ENCODE results near the gene PHACTR3. TPM values are rescaled to one million over a fixed set of nuclear protein-coding genes. Genes with fewer than 3 reads are reported as not detected.

PHACTR3 gene
- total RNA-seq, 1 experiment from 2014 or later: 0.10 TPM

DNA sequence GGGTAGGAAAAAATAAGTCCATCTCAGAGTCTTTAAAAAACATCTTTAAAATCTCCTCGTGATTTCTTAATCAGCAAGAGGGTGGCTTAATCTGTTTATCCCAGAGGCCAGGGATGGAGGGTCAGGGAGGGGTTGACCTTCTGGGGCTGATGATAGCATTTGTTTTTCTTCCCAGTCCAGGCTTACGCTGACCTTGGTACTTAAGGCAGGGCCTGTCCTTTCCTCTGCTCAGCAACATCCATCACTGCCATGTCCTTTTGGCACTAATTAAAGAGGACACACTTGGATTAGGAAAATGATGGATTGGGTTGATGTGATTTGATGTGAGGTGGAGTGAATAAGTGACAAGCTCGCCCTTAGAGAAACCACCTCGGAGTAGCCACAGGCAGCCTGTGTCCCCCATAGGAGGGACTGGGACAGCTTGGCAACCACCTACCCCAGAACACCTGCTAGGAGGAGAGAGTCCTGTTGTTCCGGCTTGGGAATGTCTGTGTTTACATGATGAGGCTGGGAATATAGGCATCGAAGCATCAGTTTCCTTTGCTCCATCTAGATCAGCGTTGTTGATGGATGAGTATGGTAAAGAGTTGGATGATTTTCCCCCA, 44.2 kb downstream of the PHACTR3 start:
- Histone ChIP-seq H3K4me1 (ENCODE audit: control insufficient read depth, insufficient read depth, low read length) (no peaks in the 10 kb centered on the region), H3K27me3 (ENCODE audit: control insufficient read depth, insufficient read depth, low read length) (0 out of 2 replicates have a peak, but pooled peaks cover 3% of the 10 kb centered on the region), H3K9me3 (ENCODE audit: control insufficient read depth, insufficient read depth, low read depth, low read length) (no peaks in the 10 kb centered on the region), H3K4me3 (ENCODE audit: low read depth in 2 of 2, low read length in 2 of 2) (no peak overlapping the region), H3K27ac (ENCODE audit: low read length) (no peak overlapping the region), H3K36me3 (ENCODE audit: control insufficient read depth, insufficient read depth, low read length) (no peaks in the 10 kb centered on the region)
- ChIA-PET CTCF (no interaction called here), POLR2A (no interaction called here)
- BruUV-seq (replicated peaks): no TSS peak
- no peak for DNase-seq (ENCODE audit: low read depth, low spot score)
- intact Hi-C loops (cut with micrococcal nuclease; ENCODE audit: unreplicated experiment) (no loop called here), in situ Hi-C loops (cut with HindIII; ENCODE audit: low pct_unique_long_range_greater_than_20kb, low sequenced_read_pairs) (no loop called here)
- TF ChIP-seq, protein P1, sequence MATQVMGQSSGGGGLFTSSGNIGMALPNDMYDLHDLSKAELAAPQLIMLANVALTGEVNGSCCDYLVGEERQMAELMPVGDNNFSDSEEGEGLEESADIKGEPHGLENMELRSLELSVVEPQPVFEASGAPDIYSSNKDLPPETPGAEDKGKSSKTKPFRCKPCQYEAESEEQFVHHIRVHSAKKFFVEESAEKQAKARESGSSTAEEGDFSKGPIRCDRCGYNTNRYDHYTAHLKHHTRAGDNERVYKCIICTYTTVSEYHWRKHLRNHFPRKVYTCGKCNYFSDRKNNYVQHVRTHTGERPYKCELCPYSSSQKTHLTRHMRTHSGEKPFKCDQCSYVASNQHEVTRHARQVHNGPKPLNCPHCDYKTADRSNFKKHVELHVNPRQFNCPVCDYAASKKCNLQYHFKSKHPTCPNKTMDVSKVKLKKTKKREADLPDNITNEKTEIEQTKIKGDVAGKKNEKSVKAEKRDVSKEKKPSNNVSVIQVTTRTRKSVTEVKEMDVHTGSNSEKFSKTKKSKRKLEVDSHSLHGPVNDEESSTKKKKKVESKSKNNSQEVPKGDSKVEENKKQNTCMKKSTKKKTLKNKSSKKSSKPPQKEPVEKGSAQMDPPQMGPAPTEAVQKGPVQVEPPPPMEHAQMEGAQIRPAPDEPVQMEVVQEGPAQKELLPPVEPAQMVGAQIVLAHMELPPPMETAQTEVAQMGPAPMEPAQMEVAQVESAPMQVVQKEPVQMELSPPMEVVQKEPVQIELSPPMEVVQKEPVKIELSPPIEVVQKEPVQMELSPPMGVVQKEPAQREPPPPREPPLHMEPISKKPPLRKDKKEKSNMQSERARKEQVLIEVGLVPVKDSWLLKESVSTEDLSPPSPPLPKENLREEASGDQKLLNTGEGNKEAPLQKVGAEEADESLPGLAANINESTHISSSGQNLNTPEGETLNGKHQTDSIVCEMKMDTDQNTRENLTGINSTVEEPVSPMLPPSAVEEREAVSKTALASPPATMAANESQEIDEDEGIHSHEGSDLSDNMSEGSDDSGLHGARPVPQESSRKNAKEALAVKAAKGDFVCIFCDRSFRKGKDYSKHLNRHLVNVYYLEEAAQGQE (IDR thresholded peaks at IDR 0.05; ENCODE audit: insufficient read depth in 1 of 2, low read depth in 2 of 2, low read length in 1 of 2): peak in 1 of 2 experiments; percentile 17; a peak in 1 of 4 replicates
- no peak for TF ChIP-seq SIN3A (IDR thresholded peaks at IDR 0.05; ENCODE audit: borderline replicate concordance, insufficient read depth, low read depth, low read length)
- no peak for ATAC-seq

DNA sequence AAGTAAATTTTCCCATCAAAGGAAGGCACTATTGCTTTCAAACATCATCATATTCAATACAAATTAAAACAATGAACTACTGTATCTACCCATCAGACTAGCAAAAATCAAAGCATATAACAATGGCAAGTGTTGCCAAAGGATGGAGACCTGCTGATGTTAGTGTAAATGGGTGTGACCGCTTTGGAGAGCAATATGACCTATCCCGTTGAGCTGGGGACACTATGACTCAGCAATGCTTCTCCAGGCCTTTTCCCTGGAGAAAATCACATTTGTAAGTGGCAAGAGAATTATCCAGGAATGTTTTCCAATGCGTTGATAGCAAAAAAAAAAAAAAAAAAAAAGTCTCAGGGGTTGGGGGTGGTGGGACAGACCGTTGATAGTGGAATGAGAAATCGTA, 46.1 kb downstream of the PHACTR3 start:
- H3K36me3 ChIP-seq (ENCODE audit: control insufficient read depth, insufficient read depth, low read length): no peaks in the 10 kb centered on the region
- in situ Hi-C loops (cut with HindIII; ENCODE audit: low pct_unique_long_range_greater_than_20kb, low sequenced_read_pairs) (no loop called here), intact Hi-C loops (cut with micrococcal nuclease; ENCODE audit: unreplicated experiment) (no loop called here)
- no peaks in the 10 kb centered on the region for H3K4me1 ChIP-seq (ENCODE audit: control insufficient read depth, insufficient read depth, low read length)
- ATAC-seq: no peak
- no peak for DNase-seq (ENCODE audit: low read depth, low spot score)
- H3K4me3 ChIP-seq (ENCODE audit: low read depth in 2 of 2, low read length in 2 of 2): no peak overlapping the region
- no peak overlapping the region for H3K27ac ChIP-seq (ENCODE audit: low read length)
- no TSS peak for BruUV-seq (replicated peaks)
- CTCF ChIA-PET: no interaction called here
- no peaks in the 10 kb centered on the region for H3K9me3 ChIP-seq (ENCODE audit: control insufficient read depth, insufficient read depth, low read depth, low read length)
- POLR2A ChIA-PET: interaction anchor here (0.6 kb wide), 1 partner anchor 380 kb away, joined by 5 read pairs; no protein-coding TSS in a partner anchor
- H3K27me3 ChIP-seq (ENCODE audit: control insufficient read depth, insufficient read depth, low read length): 0 out of 2 replicates have a peak, but pooled peaks cover 3% of the 10 kb centered on the region
- TF ChIP-seq TCF7L2 (IDR thresholded peaks at IDR 0.05; ENCODE audit: low read depth, low read length): no peak
- TF ChIP-seq, protein P2, sequence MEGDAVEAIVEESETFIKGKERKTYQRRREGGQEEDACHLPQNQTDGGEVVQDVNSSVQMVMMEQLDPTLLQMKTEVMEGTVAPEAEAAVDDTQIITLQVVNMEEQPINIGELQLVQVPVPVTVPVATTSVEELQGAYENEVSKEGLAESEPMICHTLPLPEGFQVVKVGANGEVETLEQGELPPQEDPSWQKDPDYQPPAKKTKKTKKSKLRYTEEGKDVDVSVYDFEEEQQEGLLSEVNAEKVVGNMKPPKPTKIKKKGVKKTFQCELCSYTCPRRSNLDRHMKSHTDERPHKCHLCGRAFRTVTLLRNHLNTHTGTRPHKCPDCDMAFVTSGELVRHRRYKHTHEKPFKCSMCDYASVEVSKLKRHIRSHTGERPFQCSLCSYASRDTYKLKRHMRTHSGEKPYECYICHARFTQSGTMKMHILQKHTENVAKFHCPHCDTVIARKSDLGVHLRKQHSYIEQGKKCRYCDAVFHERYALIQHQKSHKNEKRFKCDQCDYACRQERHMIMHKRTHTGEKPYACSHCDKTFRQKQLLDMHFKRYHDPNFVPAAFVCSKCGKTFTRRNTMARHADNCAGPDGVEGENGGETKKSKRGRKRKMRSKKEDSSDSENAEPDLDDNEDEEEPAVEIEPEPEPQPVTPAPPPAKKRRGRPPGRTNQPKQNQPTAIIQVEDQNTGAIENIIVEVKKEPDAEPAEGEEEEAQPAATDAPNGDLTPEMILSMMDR (IDR thresholded peaks at IDR 0.05): no peak
- no peak for TF ChIP-seq SIN3A (IDR thresholded peaks at IDR 0.05; ENCODE audit: borderline replicate concordance, insufficient read depth, low read depth, low read length)
- TF ChIP-seq, protein P1 (IDR thresholded peaks at IDR 0.05; ENCODE audit: insufficient read depth in 1 of 2, low read depth in 2 of 2, low read length in 1 of 2): no peak
- TF ChIP-seq POLR2AphosphoS5 (IDR thresholded peaks at IDR 0.05; ENCODE audit: low read depth, low read length): no peak
